GM12874 (cell line): ENCODE measurements around the gene GHSR.

Experiments used
- CTCF ChIP-seq: IDR thresholded peaks from 2 replicates; pipeline ENCODE4 v1.5.1; 2011; ENCODE audit warnings: low read depth, mild to moderate bottlenecking, control low read depth, low read length, moderate library complexity; ENCODE audit not compliant: insufficient read depth

The GHSR gene

GRCh38 chr3:172467170-172467824, 19.0 kb upstream of the GHSR start:
- TF ChIP-seq CTCF, result no peak

GRCh38 chr3:172466553-172467130, 18.4 kb upstream of the GHSR start:
- TF ChIP-seq CTCF, result no peak

- TF ChIP-seq CTCF, result no peak
Observed at GRCh38 chr3:172465281-172465680, 17.0 kb upstream of the GHSR start.

- no peak for TF ChIP-seq CTCF
Observed at GRCh38 chr3:172464306-172464705, 16.1 kb upstream of the GHSR start.

- peak; percentile 88 for TF ChIP-seq CTCF
Observed at GRCh38 chr3:172461530-172462138, 13.4 kb upstream of the GHSR start.

- TF ChIP-seq CTCF, result no peak
Observed at GRCh38 chr3:172456404-172456803, 8.1 kb upstream of the GHSR start.

- no peak for TF ChIP-seq CTCF
Observed at GRCh38 chr3:172454180-172454579, 5.9 kb upstream of the GHSR start.
